GM19240 (cell line): ENCODE data around the gene PRRC2C.
"Not testable (repeated sequence)": the region's sequence is repeated elsewhere in the genome, so short reads cannot be mapped to it uniquely, and the experiment has no call there.

ENCODE experiments used
- DNase-seq: peaks from one replicate; pipeline ENCODE4 v3.0.0; 2011; ENCODE audit warnings: low spot score; ENCODE audit not compliant: insufficient read length

Gene PRRC2C

GRCh38 chr1:171500304-171500703 is 15.0 kb downstream of the PRRC2C start:
- DNase-seq = no peak

DNA sequence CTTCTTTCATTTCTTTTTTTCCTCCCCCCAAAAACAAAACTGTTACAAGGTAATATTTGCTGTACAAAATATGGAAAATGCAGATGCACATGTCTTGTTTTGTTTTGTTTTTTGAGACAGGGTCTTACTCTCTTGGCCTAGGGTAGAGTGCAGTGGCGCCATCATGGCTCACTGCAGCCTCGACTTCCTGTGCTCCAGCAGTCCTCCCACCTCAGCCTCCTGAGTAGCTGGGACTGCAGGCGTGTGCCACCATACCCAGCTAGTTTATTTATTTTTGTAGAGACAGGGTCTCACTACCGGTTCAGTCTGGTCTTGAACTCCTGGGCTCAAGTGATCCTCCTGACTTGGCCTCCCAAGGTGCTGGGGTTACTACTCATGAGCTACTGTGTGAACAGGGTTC is 15.5 kb downstream of the PRRC2C start:
- no peak for DNase-seq

DNA sequence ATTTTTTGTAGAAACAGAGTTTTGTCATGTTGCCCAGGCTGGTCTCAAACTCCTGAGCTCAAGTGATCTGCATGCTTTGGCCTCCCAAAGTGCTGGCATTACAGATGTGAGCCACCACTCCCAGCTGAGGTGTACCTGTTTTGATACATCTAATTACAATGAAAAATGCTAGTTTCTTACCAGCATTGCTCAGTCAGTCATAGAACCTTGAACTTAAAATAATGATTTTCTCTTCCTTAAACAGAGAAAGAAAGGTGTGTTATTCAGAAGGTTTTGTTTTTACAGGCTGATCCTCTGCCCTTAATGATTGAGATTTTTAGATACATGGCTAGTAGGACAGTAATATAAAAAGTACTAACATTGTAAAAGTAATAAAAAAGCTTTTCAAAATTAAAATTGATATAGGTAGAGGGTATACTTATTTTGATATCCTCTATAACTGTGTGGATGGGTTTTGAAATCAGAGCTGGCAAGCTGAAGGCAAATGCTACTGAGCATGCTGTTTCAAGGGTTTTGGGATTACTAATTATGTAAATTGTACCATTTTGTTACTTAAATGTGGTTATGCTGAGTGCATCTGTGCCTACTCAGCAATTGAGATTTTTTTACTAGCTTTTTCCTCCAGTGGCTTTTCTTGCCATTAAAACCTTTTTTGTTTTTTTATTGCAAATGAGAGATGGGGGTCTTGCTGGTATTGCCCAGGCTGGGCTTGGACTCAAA is 16.1 kb downstream of the PRRC2C start:
- no peak for DNase-seq

DNA sequence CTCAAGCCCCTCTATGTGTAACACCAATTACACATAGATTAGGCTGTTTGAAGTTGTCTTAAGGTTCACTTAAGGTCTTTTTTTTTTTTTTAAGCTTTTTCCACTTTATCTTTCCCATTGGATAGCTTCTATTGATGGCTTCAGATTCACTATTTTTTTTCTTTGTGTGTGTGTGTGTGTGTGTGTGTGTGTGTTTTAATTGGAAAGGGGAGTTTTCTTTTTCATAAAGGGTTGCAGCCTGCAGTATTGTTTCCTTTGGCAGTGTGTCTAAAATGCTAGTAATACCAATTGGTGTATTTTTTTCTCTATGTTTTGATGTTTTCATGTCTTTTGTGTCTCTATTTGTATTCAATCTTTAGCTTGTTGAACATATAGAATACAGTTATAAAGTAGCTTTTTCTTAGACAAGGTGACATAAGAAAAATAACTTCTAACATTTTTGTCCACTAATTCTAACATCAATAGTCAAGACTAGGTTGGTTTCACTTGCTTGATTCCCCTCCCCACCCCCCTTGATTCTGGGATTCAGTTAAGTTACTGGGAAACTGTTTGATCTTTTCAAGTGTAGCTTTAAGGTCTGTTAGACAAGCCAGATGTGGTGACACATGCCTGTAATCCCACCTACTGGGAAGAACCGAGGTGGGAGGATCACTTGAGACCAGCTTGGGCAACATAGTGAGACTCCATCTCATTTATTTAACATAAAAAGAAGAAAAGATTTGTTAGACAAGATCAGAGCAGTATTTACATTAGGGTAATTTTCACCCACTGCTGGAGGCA is 21.4 kb downstream of the PRRC2C start:
- DNase-seq = no peak

- no peak for DNase-seq
Observed at GRCh38 chr1:171507435-171507834, 22.1 kb downstream of the PRRC2C start.

DNA sequence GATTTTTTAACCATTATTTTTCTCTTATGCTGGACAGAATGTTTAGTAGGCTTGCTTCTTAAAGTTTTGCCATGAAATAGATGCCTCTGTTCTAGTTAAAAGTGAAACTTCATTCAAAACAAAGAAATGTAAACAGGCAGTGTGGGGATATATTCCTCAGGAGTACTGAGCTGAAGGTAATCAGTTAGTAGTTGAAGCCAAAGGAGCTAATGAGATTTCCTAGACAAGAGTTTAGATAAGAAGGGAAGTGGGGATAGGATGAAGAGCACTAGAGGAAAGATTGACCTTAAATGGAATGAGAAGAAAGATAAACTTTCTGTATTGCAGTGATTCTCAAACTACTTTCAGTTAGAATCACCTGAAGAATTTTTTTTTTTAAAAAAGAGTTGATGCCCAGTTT is 23.9 kb downstream of the PRRC2C start:
- no peak for DNase-seq

- DNase-seq = no peak
Observed at GRCh38 chr1:171513743-171514142, 28.4 kb downstream of the PRRC2C start.

GRCh38 chr1:171515299-171515698 is 30.0 kb downstream of the PRRC2C start:
- no peak for DNase-seq

- no peak for DNase-seq
Observed at GRCh38 chr1:171515741-171516140, 30.4 kb downstream of the PRRC2C start.

DNA sequence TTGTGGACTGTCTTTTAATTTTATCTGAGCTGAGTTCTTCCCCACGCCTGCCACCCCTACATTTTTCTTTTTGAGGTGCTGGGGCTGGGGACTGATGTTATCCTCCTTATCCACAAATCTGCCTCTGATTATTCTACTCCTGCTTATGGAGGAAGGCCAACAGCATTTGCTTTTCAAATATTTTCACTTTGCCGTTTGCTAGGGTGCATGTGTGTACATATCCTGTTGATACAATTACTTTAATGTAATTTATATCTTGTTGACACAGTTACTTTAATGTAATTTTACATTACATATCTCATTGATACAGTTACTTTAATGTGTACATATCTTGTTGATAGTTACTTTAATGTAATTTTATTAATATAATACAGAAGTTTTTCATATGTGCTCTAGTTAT is 36.2 kb downstream of the PRRC2C start:
- DNase-seq = no peak

DNA sequence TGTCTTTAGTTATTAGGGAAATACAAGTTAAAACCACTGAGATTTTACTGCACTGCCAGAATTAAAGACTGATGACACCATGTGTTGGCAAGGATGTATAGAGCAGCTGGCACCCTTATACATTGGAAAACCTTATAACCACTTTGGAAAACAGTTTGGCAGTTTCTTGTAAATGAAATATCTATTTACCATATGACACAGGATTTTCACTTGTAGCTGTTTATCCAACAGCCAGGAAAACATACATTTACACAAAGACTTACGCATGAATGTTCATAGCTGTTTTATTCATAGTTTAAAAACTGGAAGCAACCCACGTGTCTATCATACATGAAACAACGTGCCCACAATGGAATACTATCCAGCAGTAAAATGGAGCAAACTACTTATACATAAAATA is 45.3 kb downstream of the PRRC2C start:
- DNase-seq = no peak

GRCh38 chr1:171532520-171532919 is 47.2 kb downstream of the PRRC2C start:
- no peak for DNase-seq

DNA sequence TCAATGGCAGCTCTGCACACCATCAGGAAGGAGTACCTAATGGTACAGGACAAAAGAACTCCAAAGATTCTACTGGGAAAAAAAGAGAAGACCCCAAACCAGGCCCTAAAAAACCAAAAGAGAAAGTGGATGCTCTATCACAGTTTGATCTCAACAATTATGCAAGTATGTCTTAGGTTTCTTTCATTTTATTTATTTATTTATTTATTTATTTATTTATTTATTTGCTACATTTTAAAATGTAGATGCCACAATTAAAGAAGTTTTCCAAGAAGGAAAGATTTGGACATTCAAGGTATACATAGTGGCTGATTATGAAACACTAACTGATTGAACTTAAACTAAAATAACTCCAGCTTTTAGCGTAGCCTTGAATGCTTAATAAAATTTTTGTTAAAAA is 60.2 kb downstream of the PRRC2C start:
- no peak for DNase-seq

- DNase-seq = no peak
Observed at GRCh38 chr1:171550050-171550449, 64.7 kb downstream of the PRRC2C start.

DNA sequence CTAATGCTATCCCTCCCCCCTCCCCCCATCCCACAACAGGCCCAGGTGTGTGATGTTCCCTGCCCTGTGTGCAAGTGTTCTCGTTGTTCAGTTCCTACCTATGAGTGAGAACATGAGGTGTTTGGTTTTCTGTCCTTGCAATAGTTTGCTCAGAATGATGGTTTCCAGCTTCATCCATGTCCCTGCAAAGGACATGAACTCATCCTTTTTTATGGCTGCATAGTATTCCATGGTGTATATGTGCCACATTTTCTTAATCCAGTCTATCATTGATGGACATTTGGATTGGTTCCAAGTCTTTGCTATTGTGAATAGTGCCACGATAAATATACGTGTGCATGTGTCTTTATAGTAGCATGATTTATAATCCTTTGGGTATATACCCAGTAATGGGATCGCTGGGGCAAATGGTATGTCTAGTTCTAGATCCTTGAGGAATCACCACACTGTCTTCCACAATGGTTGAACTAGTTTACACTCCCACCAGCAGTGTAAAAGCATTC is 65.3 kb downstream of the PRRC2C start:
- DNase-seq = not testable (repeated sequence)

DNA sequence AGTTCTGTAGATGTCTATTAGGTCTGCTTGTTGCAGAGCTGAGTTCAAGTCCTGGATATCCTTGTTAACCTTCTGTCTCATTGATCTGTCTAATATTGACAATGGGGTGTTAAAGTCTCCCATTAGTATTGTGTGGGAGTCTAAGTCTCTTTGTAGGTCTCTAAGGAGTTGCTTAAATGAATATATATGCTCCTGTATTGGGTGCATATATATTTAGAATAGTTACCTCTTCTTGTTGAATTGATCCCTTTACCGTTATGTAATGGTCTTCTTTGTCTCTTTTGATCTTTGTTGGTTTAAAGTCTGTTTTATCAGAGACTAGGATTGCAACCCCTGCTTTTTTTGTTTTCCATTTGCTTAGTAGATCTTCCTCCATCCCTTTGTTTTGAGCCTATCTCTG is 68.6 kb downstream of the PRRC2C start:
- not testable (repeated sequence) for DNase-seq

GRCh38 chr1:171563675-171564074 is 78.3 kb downstream of the PRRC2C start:
- DNase-seq = no peak

DNA sequence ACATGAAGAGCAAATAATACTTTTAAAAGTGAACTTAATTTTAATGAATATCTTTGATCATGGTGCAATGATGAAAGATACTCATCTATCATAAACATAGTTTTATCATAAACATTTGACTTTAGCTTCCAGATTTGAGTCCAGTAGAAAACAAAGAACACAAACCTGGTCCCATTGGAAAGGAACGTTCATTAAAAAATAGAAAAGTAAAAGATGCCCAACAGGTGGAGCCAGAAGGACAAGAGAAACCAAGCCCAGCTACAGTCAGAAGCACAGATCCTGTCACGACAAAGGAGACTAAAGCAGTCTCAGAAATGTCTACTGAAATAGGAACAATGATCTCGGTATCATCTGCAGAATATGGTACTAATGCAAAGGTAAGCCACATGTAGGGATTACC is 81.1 kb downstream of the PRRC2C start:
- no peak for DNase-seq

GRCh38 chr1:171570295-171570694 is 85.0 kb downstream of the PRRC2C start:
- no peak for DNase-seq

- no peak for DNase-seq
Observed at GRCh38 chr1:171576144-171576543, 90.8 kb downstream of the PRRC2C start.

DNA sequence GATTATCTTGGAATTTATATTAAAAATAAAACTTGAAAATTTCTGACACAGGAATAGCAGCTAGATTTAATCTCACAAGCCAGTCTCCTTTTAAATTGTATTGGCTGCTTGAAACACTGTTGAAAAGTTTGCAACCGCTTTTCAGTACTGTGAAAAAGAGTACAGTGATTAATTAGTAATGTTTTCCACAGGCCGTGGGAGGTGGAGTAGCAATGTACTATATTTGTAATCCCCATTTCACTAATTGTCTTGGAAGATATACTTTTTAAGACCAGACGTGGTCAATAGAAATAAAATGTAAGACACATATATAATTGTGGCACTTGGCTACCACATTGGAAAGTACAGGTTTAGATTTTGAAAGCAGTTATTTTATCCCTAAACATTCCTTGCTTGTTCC is 95.9 kb downstream of the PRRC2C start:
- no peak for DNase-seq

- no peak for DNase-seq
Observed at GRCh38 chr1:171581766-171582165, 96.4 kb downstream of the PRRC2C start.

- DNase-seq = no peak
Observed at GRCh38 chr1:171582589-171582988, 97.3 kb downstream of the PRRC2C start.
